Measurements from ENCODE around the gene PDSS1.

GRCh38 chr10:26685441-26685840, 12.1 kb upstream of the PDSS1 start:
- TF ChIP-seq CTCF (IDR thresholded peaks at IDR 0.05; ENCODE audit: low read length) = no peak
- no peak for TF ChIP-seq EZH2phosphoT487 (IDR thresholded peaks at IDR 0.05; ENCODE audit: low read length)
- no peak for TF ChIP-seq EZH2 (optimal IDR thresholded peaks at IDR 0.05; ENCODE audit: low read depth, low read length)

Data from MM.1S (cell line).